ENCODE results near the gene MRTFA.

MRTFA gene

DNA sequence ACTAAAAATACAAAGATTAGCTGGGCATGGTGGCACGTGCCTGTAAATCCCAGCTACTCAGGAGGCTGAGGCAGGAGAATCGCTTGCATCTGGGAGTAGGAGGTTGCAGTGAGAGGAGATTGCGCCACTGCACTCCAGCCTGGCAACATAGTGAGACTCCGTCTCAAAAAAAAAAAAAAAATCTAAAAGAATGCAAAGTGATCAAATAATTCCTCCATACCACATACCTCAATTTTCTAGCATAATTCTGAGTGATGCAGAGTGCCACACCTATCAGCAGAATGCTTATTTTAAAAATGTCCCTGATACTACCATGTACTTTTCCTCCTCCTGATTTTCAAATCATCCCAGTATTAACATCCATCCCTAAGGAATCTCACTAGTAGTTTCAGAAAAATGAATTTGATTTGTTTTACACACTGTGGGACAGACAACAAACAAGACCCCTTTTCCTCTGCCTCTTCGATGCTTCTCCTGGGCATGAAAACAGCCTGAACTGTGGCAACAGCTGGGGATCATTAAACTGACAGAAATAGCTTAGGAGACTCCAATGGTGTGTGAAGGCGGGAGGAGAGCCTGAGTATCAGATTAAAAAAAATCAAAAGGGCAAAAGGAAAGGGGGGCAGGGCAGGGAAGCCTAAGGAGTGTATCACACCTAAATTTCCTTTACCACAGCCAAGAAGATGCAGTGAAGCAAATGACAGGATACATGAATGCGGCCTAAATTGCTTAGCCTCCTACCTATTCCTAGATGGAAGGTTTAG, 151.4 kb downstream of the MRTFA start:
- no peak for DNase-seq

DNA sequence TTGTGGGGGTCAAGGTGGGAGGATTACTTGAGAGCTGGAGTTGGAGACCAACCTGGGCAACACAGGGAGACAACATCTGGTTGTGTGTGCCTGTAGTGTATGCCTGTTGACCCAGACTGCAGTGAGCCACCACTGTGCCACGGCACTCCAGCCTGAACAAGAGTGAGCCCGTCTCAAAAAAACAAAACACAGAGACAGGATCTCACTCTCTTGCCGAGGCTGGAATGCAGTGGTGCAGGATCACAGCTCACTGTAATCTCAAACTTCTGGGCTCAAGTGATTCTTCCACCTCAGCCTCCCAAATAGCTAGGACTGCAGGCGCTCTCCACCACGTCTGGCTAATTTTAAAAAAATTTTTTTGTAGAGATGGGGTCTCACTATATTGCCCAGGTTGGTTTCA, 153.6 kb downstream of the MRTFA start:
- no peak for DNase-seq

DNA sequence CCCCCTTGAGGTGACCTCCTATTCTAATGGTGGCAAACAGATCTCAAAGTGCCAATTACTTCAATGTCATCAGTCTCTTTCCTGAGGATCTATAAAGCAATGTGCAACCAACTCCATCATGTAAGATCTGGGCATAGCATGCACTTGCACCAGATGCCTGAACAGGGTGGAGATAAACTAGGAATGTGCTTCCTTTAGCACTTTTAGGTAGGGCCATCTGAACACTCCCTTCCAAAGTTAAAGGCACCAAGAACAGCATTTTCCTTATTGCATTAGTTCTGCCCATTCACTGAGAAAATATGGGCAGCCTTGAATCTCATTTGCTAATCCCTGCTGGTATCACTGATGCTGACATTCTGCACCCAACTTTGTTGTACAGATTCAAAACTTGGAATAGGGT, 154.1 kb downstream of the MRTFA start:
- DNase-seq: no peak

DNA sequence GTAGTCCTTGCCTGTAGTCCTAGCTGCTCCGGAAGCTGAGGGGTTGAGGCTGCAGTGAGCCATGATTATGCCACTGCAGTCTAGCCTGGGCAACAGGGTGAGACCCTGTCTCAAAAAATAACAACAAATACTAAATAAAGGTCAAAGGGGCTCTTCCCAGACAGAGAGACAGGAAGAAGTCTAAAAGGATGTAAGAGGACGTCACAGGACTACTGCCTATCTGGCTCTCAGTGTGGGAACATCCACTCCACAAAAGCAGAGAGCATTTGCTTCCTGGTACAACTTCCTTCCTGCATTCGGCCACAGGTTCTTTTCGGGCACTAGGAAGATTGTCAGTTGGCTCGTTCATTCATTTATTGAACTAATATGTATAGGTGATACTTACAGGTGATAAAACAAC, 155.5 kb downstream of the MRTFA start:
- no peak for DNase-seq

DNA sequence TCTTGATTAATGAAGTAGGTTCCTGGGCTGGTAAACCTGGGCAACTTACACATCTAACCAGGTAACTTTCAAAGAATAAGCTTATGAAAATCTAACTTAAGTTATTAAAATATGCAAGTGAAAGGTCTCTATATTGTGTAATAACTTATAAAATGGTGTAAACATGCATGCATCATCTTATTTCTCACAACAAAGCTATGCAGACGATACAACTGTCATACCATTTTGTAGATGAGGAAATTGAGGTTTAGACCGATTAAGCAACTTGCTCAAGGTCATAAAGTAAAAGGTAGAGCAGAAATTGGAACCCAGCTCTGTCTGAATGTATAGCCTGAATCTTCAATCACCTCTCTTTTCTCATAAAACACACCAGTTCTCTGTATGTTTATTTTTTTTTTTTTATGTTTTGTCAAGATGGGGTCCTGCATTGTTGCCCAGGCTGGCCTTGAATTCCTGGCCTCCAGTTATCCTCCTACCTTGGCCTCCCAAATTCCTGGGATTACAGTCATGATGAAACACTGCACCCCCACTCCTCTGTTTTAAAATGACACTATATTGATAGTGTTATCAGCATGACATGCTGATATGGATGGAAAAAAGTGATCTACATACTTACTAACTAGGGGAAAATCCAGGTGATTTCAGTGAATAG, 156.5 kb downstream of the MRTFA start:
- no peak for DNase-seq

DNA sequence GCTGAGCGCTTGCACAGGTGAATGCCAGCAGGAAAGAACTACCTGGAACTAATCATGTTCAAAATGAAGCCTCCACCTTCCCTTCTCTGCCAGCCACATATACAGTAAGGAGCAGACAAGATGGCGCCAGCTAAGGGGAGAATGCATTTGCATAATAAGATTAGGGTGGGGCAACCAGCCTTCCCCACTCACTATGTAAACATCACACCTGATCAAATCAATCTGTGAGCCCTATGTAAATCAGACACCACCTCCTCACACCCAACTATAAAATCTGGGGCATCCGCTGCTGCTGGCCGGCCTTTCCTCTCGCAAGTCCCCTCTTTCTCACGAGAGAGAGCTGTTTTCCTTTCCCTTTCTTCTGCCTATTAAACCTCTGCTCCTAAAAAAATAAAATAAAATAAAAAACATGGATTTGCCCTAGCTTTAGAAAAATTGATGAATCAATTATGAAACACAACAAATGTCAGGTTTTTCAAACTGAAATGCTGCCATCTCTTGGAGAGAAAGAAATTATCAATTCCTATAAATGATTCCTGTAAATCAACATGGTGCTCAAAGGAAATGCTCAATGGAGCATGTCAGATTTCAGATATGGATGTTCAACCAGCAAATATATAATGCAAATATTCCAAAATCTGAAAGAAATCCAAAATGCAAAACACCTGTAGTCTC, 157.3 kb downstream of the MRTFA start:
- DNase-seq: no peak

DNA sequence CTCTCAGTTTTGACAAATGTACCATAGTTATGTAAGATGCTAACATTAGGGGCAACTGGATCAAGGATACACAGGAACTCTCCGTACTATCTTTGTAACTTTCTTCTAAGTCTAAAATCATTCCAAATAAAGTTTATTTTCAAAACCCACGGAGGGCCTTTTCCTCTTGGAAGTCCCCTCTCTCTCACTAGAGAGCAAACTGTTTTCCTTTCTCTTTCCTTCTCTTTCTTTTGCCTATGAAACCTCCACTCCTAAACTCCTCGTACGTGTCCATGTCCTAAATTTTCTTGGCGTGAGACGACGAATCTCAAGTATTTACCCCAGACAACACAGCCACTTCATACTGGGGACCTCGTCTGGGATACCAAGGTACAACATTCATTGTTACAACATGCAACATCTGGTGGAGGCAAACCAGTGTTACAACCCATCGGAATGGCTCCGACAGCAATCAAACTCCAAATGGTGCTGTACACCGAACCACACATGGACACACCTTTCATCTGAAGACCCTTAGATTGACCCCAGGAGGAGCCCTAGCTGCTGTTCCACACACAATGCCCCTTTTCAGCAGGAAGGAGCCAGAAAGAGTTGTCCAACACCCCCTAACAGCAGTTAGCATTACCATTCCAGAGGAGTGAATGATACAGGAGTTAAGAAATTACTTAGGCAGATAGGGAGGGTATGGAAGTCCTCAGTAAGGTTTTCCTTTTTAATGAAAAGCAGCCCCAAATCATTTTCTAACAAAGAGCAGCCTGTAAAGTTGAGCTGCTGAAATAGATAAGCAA, 158.0 kb downstream of the MRTFA start:
- no peak for DNase-seq

DNA sequence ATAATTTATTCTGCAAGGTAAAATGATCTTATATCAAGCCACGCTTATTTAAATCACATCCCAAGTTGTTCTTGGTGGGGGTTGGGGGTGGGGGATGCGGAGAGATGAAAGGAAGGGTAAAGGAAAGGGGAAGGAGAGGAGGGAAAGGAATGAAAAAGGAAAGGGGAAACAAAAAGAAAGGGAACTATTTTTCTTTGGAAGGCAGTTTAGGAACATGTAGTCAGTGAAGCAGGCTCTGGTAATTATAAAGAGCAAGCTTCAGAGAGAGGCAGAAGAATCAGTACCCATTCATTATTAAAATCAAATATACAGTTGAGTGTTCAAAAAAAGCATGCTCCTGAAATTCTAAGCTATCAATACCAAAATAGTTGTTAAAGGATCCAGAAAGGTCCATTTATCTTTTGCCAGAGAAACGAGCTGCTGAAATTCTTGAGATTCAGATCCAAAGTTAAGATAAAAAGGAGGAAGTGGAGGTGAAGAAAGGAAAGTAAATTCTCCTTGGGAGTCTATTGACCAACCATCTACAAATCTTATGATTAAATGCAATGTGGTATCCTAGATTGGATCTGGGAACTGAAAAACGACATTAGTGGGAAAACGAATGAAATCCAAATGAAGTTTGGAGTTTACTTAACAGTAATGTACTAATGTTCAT, 158.7 kb downstream of the MRTFA start:
- no peak for DNase-seq

DNA sequence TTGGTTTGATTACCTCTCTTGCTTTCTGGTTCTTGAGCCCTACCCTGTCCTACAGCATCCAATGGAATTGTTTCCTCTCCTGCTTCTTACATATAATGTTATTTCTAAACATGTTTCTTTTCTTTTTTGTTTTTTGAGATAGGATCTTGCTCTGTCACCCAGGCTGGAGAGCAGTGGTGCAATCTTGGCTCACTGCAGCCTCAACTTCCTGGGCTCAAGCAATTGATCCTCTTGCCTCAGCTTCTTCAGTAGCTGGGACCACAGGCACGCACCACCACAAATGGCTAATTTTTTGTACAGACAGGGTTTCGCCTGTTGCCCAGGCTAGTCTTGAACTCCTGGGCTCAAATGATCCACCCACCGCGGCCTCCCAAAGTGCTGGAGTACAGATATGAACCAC, 160.2 kb downstream of the MRTFA start:
- no peak for DNase-seq

DNA sequence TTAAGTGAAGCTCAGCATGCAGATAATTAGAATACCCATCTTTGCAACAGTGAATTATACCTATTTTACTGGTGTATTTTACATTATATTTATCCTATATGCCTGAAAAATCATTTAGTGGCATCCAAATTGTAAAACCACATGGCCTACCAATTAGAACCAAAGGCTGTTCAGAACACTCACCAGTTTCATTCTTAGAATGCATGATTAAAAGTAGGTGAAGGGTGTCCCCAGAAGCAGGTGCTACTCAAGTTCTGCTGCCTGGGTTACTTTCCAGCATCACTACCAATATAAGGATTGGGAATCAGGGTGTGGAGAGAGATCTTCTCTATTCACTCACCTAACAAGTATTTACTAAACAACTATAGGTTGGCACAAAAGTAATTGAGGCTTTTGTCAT, 162.8 kb downstream of the MRTFA start:
- DNase-seq: no peak

DNA sequence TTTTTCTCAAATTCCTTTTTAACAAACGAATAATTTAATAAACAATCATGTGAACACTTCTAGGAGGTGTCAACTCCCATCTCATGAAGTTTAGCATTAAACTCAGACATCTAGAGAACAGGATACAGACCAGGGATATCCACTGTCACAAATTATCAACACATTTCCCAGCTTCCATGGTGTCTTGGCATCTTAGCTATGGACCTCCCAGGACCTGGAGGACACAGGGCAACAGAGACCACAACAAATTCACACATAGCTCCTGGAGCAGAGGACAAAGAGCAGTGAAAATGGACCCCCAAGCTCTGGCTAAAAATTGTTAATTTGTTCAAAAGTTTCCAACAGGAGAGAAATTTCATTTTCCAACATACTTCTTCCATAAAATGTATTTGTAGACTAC, 163.9 kb downstream of the MRTFA start:
- DNase-seq: no peak

DNA sequence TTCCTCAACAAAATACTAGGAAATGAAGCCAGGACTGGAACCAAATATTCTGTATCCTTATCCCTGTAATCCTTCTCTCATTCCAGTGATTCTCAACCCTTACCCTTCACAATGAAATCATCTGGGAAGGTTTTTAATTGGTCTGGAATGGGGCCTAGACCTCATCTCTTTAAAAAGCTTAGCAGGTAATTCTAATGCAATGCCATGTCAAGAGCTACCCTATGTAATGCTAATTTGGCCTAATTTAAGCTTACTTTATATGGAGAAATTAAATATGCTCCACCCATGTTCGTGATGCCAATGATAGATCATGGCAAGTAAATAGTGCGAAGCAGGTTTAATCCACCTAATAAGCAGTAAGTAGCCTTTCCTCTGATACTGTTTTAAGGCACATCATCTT, 164.5 kb downstream of the MRTFA start:
- DNase-seq: no peak

DNA sequence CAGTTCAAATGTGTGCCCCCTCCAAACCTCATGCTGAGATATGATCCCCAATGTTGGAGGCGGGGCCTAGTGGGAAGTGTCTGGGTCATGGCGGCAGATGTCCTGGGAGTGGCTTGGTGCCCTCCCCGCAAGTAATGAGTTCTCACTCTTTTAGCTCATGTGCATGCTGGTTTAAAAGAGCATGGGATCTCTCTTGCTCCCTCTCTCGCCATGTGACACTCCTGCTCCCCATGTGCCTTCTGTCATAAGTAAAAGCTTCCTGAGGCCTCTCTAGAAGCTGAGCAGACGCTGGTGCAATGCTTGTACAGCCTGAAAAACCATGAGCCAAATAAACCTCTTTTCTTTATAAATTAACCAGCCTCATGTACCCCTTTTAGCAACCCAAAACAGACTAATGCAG, 167.3 kb downstream of the MRTFA start:
- no peak for DNase-seq

DNA sequence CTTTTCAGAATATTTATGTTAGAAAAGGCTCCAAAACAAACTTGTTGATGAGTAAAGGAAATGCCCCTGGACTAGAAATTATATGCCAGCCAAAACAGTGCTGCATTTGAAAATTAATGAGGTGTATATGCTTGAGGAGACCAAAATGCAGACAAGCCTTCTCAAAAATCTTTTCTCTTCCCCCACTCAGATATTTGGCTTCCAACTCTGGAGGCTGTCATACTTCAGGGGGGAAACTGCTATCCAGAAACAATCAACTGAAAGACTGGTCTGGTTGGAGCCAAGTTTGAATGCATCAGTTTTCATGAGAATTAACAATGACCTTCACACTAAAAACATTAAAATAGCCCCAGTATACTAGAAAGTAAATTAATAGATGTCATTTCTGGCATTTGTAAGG, 167.9 kb downstream of the MRTFA start:
- no peak for DNase-seq

DNA sequence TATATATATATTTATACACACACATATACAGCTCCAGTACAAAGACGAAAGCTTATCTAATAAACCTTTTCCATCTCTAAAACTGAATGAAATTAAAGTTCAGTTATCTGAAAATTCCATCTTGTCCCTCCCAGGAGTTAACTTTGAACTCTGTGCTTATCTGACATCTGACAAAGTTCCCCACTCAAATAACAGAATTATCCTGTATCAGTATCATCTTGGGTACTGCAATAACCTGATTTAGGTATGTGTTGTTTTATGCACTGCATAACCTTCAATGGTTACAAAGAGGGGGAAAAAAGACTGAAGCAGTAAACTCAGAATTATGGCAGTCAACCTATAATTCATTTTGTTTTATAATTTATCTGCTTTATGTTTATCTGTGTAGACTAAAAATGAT, 169.5 kb downstream of the MRTFA start:
- no peak for DNase-seq

DNA sequence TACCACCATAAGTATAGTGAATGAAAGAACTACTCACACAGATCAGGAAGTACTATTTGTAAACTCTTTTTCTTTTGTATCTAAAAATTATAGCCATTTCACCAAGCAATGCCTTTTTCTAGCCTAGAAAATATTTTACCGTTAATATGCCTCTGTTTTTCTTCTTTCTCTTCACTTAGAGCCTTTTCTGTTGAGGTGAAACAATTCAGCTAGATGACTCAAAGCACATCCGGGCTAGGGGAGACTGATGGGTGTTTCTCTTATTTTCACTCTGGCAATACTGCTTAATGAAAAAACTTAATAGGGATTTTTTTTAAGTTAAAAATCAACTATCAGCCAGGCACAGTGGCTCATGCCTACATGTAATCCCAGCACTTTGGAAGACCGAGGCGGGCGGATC, 172.8 kb downstream of the MRTFA start:
- no peak for DNase-seq

DNA sequence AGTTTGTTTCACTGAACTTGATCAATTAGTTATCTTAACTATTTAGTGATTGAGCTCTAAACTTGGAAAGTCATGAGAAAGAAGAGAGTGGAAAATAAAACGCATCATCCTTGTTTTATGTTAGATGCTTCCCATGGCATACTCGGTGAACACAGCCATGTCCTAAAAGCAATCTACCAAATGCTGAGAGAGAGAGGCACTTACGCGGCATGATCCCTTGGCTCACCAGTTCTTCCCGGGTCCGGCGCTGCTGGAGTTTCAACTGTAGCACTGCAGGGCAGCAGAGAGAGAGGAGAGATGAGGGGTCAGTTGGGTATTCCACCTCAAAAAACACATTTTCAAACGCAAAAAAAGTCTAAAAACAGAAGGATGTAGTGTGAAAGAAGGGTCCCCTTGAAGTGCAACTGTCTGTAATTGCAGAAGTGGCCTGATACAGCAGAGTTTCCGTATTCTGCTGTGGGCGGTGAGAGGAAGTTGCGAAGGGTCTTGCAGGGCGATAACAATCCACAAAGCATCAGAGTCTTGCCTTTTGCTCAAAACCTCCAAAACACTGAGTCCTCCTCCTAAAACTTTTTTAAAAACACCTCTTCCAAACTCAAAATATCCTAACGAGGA, 173.4 kb downstream of the MRTFA start:
- DNase-seq: peak; percentile 62

DNA sequence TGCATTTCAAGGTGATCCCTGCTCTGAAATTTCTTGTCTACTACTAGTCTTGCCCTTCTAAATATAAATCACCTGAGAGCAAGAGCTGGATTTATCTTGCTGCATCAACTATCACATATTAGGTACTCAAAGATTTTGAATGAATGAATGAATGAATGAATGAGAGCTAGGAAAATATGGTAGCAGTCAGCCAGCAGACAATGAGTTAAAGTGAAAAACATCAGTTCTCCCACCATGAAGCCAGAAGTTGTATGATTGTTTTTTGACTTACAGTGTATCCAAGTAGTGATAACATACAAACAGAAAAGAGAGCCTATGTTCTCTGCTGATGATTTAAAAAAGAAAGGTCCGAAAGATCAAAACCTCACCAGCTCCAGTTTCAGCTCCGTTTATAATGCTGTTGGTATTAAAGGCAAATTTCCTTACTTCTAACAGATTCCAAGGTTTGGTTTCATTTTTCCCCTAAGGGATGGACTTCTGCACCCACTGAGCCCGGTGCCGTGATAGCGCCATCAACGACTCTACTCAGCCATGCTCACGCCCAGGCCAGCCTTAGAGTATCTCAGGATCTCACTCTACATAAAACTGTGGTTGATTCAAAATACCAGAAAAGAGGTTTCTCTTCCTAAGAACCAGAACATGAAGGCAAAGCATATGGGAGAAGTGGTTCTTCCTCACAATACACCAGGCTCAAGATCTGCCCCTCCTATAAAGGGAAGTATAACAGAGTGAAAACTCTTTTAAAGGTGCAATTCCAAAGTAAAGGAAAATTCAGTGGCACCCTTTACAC, 174.1 kb downstream of the MRTFA start:
- no peak for DNase-seq

DNA sequence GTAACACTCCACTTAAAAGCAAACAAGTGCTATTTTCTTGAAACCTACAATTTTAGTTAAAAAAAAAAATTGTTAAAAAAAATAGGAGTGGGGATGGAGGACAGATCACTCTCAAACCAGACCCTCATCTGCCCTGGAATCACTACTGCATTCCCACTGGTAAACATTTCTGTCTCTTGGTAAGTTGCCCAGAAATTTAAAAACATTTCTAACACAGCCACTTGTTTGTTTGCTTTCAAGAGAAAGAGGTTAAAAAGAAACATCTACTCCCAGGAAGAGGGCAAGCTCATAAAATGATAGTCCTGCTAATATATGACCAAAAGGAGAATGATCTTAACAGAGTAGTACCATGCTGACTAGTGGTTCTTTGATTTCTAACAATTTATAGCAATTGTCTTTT, 182.8 kb downstream of the MRTFA start:
- DNase-seq: no peak

DNA sequence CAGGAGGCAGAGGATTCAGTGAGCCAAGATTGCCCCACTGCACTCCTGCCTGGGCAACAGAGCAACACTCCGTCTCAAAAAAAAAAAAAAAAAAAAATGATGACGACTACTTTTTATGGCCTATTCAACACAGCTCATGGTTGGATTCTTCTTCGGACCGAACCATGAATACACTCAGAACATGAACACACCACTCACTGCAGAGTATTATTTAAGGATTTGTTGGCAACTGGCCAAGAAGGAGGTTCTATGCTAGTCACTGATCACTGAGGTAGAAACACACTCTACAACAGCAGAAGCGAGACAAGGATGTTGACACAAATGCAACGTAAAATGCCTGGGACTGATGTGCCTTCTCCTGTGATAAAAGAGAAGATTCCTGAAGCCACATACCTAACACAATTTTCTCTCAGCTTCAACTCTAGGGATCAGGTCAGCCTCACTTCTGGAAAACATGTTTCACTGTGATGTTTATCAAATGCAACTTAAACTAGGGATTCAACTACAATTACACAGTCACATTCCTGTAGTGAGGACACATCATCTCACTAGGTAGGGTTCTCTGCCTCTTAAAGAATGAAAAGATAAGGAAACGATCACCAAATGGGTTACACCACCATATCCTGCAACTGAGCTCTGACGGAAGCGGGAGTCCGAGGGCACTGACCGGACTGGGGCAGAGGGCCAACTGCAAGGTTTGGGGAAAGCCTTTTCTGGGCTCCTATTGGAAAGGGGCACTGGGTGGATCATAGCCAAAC, 183.6 kb downstream of the MRTFA start:
- no peak for DNase-seq

DNA sequence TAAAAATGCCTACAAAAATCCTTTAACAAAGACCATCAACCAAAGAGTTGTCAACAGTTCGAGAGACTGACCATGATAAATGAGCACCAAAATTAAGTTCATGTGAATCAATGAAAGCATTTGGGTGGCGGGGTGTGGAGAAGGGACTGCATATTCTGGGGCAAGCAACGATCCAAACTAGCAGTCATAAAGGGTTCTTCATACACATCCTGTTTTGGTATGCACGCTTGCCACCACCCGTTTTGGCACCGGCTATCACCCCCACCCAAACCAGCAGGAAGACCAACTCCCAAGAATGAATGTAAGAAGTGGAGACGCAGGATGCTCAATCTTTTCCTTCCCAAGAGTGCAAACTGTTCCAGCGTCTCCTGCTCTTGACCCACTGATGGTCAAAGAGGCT, 185.3 kb downstream of the MRTFA start:
- DNase-seq: peak; percentile 47
